ENCODE measurements around the gene CCDC148. TPM values are rescaled to one million over a fixed set of nuclear protein-coding genes. Genes with fewer than 3 reads are reported as not detected.

The CCDC148 gene
- total RNA-seq, 1 donor from 2014 or later, result 1.2 TPM

GRCh38 chr2:158270536-158270935 is 186.0 kb downstream of the CCDC148 start:
- no peak overlapping the region for H3K4me3 ChIP-seq
- no peak for ATAC-seq
- H3K9me3 ChIP-seq, result no peaks in the 10 kb centered on the region
- H3K4me1 ChIP-seq, result no peaks in the 10 kb centered on the region
- TF ChIP-seq CTCF (IDR thresholded peaks at IDR 0.05), result no peak
- H3K36me3 ChIP-seq, result no peaks in the 10 kb centered on the region
- no peak overlapping the region for H3K27ac ChIP-seq
- no peak for DNase-seq
- H3K27me3 ChIP-seq, result no peaks in the 10 kb centered on the region
- intact Hi-C loops (cut with DNase I), result no loop called here

GRCh38 chr2:158269143-158269542 is 187.4 kb downstream of the CCDC148 start:
- no peak overlapping the region for H3K27ac ChIP-seq
- H3K9me3 ChIP-seq, result no peaks in the 10 kb centered on the region
- intact Hi-C loops (cut with DNase I), result no loop called here
- no peak overlapping the region for H3K4me3 ChIP-seq
- no peaks in the 10 kb centered on the region for H3K27me3 ChIP-seq
- no peak for DNase-seq
- no peaks in the 10 kb centered on the region for H3K36me3 ChIP-seq
- H3K4me1 ChIP-seq, result no peaks in the 10 kb centered on the region
- no peak for ATAC-seq
- no peak for TF ChIP-seq CTCF (IDR thresholded peaks at IDR 0.05)

GRCh38 chr2:158266111-158266510 is 190.4 kb downstream of the CCDC148 start:
- Histone ChIP-seq H3K4me3 (no peak overlapping the region), H3K4me1 (no peaks in the 10 kb centered on the region), H3K27ac (no peak overlapping the region), H3K9me3 (no peaks in the 10 kb centered on the region), H3K36me3 (no peaks in the 10 kb centered on the region), H3K27me3 (no peaks in the 10 kb centered on the region)
- no peak for TF ChIP-seq CTCF (IDR thresholded peaks at IDR 0.05)
- ATAC-seq (no peak), DNase-seq (no peak)
- intact Hi-C loops (cut with DNase I), result no loop called here

GRCh38 chr2:158255257-158255656 is 201.3 kb downstream of the CCDC148 start:
- no peaks in the 10 kb centered on the region for H3K27me3 ChIP-seq
- no peaks in the 10 kb centered on the region for H3K4me1 ChIP-seq
- ATAC-seq (no peak), DNase-seq (no peak)
- no peaks in the 10 kb centered on the region for H3K9me3 ChIP-seq
- no peak overlapping the region for H3K4me3 ChIP-seq
- H3K36me3 ChIP-seq, result no peaks in the 10 kb centered on the region
- intact Hi-C loops (cut with DNase I), result no loop called here
- TF ChIP-seq CTCF (IDR thresholded peaks at IDR 0.05), result no peak
- H3K27ac ChIP-seq, result no peak overlapping the region

- no peaks in the 10 kb centered on the region for H3K27me3 ChIP-seq
- no peaks in the 10 kb centered on the region for H3K4me1 ChIP-seq
- no peak overlapping the region for H3K4me3 ChIP-seq
- no peaks in the 10 kb centered on the region for H3K9me3 ChIP-seq
- H3K27ac ChIP-seq, result no peak overlapping the region
- TF ChIP-seq CTCF (IDR thresholded peaks at IDR 0.05), result no peak
- ATAC-seq, result no peak
- no peaks in the 10 kb centered on the region for H3K36me3 ChIP-seq
- intact Hi-C loops (cut with DNase I), result no loop called here
- no peak for DNase-seq
Measured at GRCh38 chr2:158253170-158253569, 203.4 kb downstream of the CCDC148 start.

- H3K9me3 ChIP-seq, result no peaks in the 10 kb centered on the region
- DNase-seq, result no peak
- H3K27me3 ChIP-seq, result no peaks in the 10 kb centered on the region
- no peak for TF ChIP-seq CTCF (IDR thresholded peaks at IDR 0.05)
- no peak overlapping the region for H3K4me3 ChIP-seq
- H3K36me3 ChIP-seq, result no peaks in the 10 kb centered on the region
- no peaks in the 10 kb centered on the region for H3K4me1 ChIP-seq
- H3K27ac ChIP-seq, result no peak overlapping the region
- intact Hi-C loops (cut with DNase I), result no loop called here
- ATAC-seq, result no peak
Measured at GRCh38 chr2:158251356-158251755, 205.2 kb downstream of the CCDC148 start.
